Right cardiac atrium (tissue), 5 donors: Measurements from ENCODE around the gene SNPH. TPM values are rescaled to one million over a fixed set of nuclear protein-coding genes. Genes with fewer than 3 reads are reported as not detected.

Source experiments
- ATAC-seq, 2 donors: fragments of 200-7000 bp; cut with Tn5 transposase; one replicate each; pipeline versions ENCODE4 v1.8.0 to v1.9.1; 2020; ENCODE audit warnings: moderate library complexity in 2 of 2, mild to moderate bottlenecking in 1 of 2
- DNase-seq, 3 donors: peaks; one replicate each; pipeline ENCODE4 v3.0.0-alpha.2; 2020
- H3K27ac ChIP-seq: one replicate; pipeline ENCODE4 v1.5.1; 2013; ENCODE audit warnings: mild to moderate bottlenecking, low read length, control low read depth, moderate library complexity
- H3K27me3 ChIP-seq: one replicate; pipeline ENCODE4 v1.6.1; 2013; ENCODE audit not compliant: control insufficient read depth, insufficient read depth
- H3K4me1 ChIP-seq: one replicate; pipeline ENCODE4 v1.6.1; 2013; ENCODE audit warnings: low read length; ENCODE audit not compliant: control insufficient read depth, insufficient read depth
- H3K4me3 ChIP-seq: one replicate; pipeline ENCODE4 v1.5.1; 2013; ENCODE audit warnings: low read length, control low read depth
- H3K9me3 ChIP-seq: one replicate; pipeline ENCODE4 v1.6.1; 2013; ENCODE audit warnings: low read length; ENCODE audit not compliant: control insufficient read depth
- WGBS: extraction: QIAGEN DNeasy Blood & Tissue Kit; methylation state at CpG from one replicate; pipeline ENCODE4 v1.1.7; 2013; 5-methylcytosine and 5-hydroxymethylcytosine counted together
- intact Hi-C, 4 donors: fragments of 100-400 bp; cut with DNase I; formaldehyde crosslinking; loops; one replicate each; pipeline versions ENCODE4 v1.11.0 to v1.14.0; 2022 to 2023
- polyA plus RNA-seq: library from polyadenylated mRNA; stranded (reverse); fragments of 200-250 nt; gene quantifications from one replicate; pipeline ENCODE4 v1.2.3, GENCODE V29; 2013
- total RNA-seq, 4 donors: library from RNA; stranded (reverse); fragmentation: NEBNext Ultra II Directional; extraction: Animal tissue kit (Norgen Biotek cat#: 25700); gene quantifications; one replicate each; pipeline ENCODE4 v1.2.1, GENCODE V29; 2021
- donor health status: healthy with polysubstance abuse.
- donor health status: DM: no; HTN: yes; CAD: no.
- donor health status: DM: no; HTN: no; CAD: no.
- donor health status: DM: no; HTN: yes; CAD: no; lungs with severe emphysema.
- donor health status: DM: yes; HTN: yes; CAD: no.

Gene SNPH
- total and polyA plus RNA-seq, 5 donors: 4.8 to 6.8 (median 5.2) TPM

DNA sequence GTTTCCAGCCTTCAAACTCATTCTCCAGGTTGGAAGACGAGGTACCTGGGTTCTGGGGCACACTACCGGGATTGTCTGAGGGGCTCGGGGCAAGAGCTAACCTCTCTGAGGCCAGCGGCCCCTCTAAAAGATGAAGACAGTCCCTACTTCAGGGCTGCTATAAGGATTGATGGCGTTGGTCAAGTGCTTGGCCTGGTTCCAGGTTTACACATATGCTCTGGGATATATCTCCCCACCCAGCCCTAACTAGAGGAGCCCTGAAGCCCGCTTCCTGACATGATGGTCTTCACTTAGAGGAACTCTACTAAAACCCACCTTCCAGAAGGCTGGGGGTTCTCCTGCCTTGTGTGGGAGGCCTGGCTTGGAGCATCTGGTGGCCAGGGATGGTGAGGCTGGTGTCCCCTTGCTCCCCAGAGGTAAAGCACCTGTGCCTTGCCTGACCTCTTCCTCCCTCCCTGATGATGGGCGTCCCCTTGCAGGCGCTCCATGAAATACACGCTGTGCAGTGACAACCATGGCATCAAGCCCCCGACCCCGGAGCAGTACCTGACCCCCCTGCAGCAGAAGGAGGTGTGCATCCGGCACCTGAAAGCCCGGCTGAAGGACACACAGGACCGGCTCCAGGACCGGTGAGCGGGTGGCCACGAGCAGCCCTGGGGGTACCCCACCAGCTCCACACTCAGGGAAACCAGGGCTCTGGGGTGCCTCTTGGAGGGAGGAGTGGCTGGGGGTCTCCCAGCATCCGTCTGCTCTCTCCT lies 34.2 kb downstream of the SNPH start:
- WGBS: 94% methylated on average over 18 of the region's 18 CpGs
- DNase-seq (no peak), ATAC-seq (no peak)
- intact Hi-C loops: no loop called here
- H3K9me3 ChIP-seq: no peaks in the 10 kb centered on the region
- no peaks in the 10 kb centered on the region for H3K27me3 ChIP-seq
- no peaks in the 10 kb centered on the region for H3K4me1 ChIP-seq
- H3K27ac ChIP-seq: no peak overlapping the region
- no peak overlapping the region for H3K4me3 ChIP-seq

- H3K9me3 ChIP-seq: no peaks in the 10 kb centered on the region
- 68% methylated on average over 9 of the region's 9 CpGs for WGBS
- intact Hi-C loops: no loop called here
Observed at GRCh38 chr20:1301031-1301529, 35.0 kb downstream of the SNPH start.

DNA sequence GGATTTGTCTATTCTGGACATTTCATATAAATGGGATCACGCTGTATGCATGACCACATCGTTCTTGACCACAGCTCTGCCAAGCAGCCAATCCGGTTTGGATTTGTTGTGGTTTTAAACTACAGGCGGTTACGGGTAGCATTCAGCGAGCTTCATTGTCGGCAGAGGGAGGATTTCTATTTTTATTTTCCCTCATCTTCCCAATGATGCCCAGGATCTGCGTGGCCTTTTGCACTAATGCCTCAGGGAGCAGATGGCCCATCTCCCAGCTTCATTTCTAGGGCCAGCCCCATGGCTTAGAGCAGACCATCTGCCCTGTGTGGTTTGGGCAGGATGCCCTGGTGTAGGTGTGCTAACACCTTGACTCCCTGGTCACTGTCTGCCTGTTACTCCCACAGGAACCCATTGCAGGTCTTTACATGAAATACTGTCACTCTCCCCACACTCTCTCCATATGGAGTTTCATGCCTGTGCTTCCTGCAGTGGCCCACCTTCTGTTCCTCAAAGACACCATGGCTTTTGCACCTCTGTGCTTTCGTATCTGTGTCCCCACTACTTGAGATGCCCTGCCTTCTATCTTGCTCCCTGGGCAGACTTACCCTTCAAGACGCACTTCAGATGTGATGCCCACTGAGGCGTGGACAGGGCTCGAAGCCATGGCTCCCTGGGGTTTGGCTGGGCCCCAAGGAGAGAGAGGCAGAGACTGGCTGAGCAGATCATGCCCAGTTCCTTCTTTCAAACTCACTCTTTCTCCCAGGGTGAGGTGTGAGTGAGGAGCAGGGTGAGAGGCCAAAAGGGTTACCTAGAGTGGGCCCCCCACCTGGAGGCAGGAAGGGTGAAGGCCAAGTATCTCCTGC lies 36.8 kb downstream of the SNPH start:
- Histone ChIP-seq H3K27me3 (no peaks in the 10 kb centered on the region), H3K4me1 (no peaks in the 10 kb centered on the region), H3K9me3 (no peaks in the 10 kb centered on the region), H3K27ac (no peak overlapping the region), H3K4me3 (no peak overlapping the region)
- intact Hi-C loops: no loop called here
- 78% methylated on average over 12 of the region's 12 CpGs for WGBS
- DNase-seq: no peak
- no peak for ATAC-seq

More at GRCh38 chr20:1301031-1301529, 35.0 kb downstream of the SNPH start:
- Histone ChIP-seq H3K4me1 (no peaks in the 10 kb centered on the region), H3K27ac (no peak overlapping the region), H3K27me3 (no peaks in the 10 kb centered on the region), H3K4me3 (no peak overlapping the region)
- ATAC-seq: no peak
- no peak for DNase-seq

DNA sequence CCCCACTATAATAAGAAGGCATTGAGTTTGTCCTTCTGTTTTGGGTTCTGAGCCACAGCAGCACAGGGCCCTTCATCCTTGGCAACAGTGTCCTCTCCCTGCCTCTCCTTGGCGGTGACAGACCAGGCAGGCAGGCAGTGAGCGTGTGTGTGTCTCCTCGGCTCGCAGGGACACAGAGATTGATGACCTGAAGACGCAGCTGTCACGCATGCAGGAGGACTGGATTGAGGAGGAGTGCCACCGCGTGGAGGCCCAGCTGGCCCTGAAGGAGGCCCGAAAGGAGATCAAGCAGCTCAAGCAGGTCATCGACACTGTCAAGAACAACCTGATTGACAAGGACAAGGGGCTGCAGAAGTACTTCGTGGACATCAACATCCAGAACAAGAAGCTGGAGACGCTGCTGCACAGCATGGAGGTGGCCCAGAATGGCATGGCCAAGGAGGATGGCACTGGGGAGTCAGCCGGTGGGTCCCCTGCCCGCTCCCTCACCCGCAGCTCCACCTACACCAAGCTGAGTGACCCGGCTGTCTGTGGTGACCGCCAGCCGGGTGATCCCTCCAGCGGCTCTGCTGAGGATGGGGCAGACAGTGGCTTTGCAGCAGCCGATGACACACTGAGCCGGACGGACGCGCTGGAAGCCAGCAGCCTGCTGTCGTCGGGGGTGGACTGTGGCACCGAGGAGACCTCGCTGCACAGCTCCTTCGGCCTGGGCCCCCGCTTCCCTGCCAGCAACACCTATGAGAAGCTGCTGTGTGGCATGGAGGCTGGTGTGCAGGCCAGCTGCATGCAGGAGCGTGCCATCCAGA lies 38.8 kb downstream of the SNPH start:
- ATAC-seq (no peak), DNase-seq (no peak)
- Histone ChIP-seq H3K27ac (no peak overlapping the region), H3K4me1 (no peaks in the 10 kb centered on the region), H3K9me3 (no peaks in the 10 kb centered on the region), H3K27me3 (no peaks in the 10 kb centered on the region), H3K4me3 (no peak overlapping the region)
- intact Hi-C loops: no loop called here
- 85% methylated on average over 31 of the region's 31 CpGs for WGBS

DNA sequence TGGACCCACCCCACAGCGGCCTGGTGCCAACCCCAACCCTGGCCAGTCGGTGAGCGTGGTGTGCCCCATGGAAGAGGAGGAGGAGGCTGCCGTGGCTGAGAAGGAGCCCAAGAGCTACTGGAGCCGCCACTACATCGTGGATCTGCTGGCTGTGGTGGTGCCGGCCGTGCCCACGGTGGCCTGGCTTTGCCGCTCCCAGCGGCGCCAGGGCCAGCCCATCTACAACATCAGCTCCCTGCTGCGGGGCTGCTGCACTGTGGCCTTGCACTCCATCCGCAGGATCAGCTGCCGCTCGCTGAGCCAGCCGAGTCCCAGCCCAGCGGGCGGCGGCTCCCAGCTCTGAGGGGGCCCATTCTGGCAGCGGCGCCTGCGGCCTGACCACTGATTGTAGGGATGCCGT lies 39.6 kb downstream of the SNPH start:
- intact Hi-C loops: no loop called here
- WGBS: 90% methylated on average over 24 of the region's 24 CpGs

DNA sequence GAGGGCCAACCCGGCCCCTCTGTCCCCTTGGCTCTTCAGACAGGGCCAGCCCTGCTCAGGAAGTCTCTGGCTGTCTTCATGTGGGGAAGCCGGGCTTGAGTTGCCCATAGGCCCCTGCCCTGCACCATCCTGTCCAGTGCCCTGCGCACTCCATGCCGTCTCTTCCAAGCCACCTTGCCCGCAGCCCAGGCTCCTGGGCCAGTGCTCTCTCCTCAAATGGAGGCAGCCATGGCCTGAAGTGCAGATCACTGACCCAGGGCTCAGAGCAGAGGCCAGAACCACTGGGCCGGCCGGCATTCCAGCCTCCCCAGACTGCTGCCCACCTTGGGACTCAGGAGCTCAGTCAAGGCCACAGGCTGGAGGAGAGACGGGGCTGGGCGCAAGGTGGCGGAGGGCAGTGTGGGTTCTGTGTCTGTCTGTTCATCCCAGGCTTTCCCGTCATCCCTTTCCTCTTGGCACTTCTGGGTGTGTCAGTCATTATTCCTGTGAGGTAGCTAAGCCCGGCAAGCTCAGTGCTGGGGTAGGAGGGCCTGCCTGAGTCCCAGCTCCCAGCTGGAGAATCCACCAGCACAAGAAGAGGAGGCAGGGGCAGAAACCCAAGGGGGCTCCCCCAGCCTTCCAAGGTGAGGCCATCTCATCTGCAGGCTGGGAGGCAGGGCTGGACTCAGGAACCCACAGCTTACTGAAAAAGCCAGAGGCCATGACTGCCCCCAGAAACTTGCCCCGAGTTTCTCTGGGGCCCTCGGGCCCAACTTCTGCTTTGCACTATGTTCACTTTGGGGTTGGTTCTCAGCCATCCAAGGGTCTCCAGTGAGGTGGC lies 40.4 kb downstream of the SNPH start:
- DNase-seq (no peak), ATAC-seq (no peak)
- intact Hi-C loops: no loop called here
- Histone ChIP-seq H3K4me3 (no peak overlapping the region), H3K27ac (no peak overlapping the region), H3K4me1 (no peaks in the 10 kb centered on the region), H3K9me3 (no peaks in the 10 kb centered on the region), H3K27me3 (no peaks in the 10 kb centered on the region)
- 88% methylated on average over 14 of the region's 14 CpGs for WGBS

More for the DNA sequence above, 39.6 kb downstream of the SNPH start:
- no peak for DNase-seq
- H3K4me3 ChIP-seq: no peak overlapping the region
- no peaks in the 10 kb centered on the region for H3K9me3 ChIP-seq
- H3K4me1 ChIP-seq: no peaks in the 10 kb centered on the region
- no peaks in the 10 kb centered on the region for H3K27me3 ChIP-seq
- ATAC-seq: no peak
- no peak overlapping the region for H3K27ac ChIP-seq

GRCh38 chr20:1307171-1307570 lies 41.1 kb downstream of the SNPH start:
- Histone ChIP-seq H3K27me3 (no peaks in the 10 kb centered on the region), H3K4me1 (no peaks in the 10 kb centered on the region), H3K4me3 (no peak overlapping the region), H3K9me3 (no peaks in the 10 kb centered on the region), H3K27ac (no peak overlapping the region)
- ATAC-seq (no peak), DNase-seq (no peak)
- intact Hi-C loops: no loop called here
- 88% methylated on average over 10 of the region's 10 CpGs for WGBS

GRCh38 chr20:1307571-1307971 lies 41.5 kb downstream of the SNPH start:
- H3K27me3 ChIP-seq: no peaks in the 10 kb centered on the region
- WGBS: 92% methylated on average over 13 of the region's 13 CpGs
- no peaks in the 10 kb centered on the region for H3K4me1 ChIP-seq
- DNase-seq (no peak), ATAC-seq (no peak)
- H3K9me3 ChIP-seq: no peaks in the 10 kb centered on the region
- H3K4me3 ChIP-seq: no peak overlapping the region
- intact Hi-C loops: no loop called here
- H3K27ac ChIP-seq: no peak overlapping the region

GRCh38 chr20:1308067-1308701 lies 42.1 kb downstream of the SNPH start:
- no peak for ATAC-seq
- no peak for DNase-seq
- 86% methylated on average over 13 of the region's 13 CpGs for WGBS
- Histone ChIP-seq H3K27ac (no peak overlapping the region), H3K9me3 (no peaks in the 10 kb centered on the region), H3K4me3 (no peak overlapping the region), H3K4me1 (peaks cover 1% of the 10 kb centered on the region), H3K27me3 (no peaks in the 10 kb centered on the region)
- intact Hi-C loops: no loop called here

- DNase-seq (no peak), ATAC-seq (no peak)
- Histone ChIP-seq H3K9me3 (no peaks in the 10 kb centered on the region), H3K27ac (no peak overlapping the region), H3K4me3 (no peak overlapping the region), H3K27me3 (no peaks in the 10 kb centered on the region), H3K4me1 (peaks cover 3% of the 10 kb centered on the region)
- WGBS: 87% methylated on average over 9 of the region's 9 CpGs
- intact Hi-C loops: no loop called here
Observed at GRCh38 chr20:1308702-1309095, 42.6 kb downstream of the SNPH start.
